Stimulated activated CD8-positive, alpha-beta memory T cell treated with anti-CD3 and anti-CD28 coated beads, Interleukin-7, amount 100 ng/mL, for 24 hours (primary cell): ENCODE measurements around the gene CLPTM1L.
"Not testable (repeated sequence)": the region's sequence is repeated elsewhere in the genome, so short reads cannot be mapped to it uniquely, and the experiment has no call there.

Source experiments
- DNase-seq: peaks from one replicate; pipeline ENCODE4 v3.0.0-alpha.2; 2020; ENCODE audit warnings: low read depth

CLPTM1L gene

DNA sequence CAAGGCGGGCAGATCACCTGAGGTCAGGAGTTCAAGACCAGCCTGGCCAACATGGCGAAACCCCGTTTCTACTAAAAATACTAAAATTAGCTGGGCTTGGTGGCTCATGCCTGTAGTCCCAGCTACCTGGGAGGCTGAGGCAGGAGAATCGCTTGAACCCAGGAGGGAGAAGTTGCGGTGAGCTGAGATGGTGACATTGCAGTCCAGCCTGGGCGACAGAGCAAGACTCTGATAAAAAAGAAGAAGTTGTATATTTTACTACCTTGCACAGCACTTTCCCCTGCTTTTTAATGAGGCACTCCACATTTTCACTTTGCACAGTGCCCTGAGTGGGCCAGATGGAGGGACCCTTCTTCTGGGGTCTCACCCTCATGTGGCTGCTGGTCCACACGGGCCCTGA, 15.5 kb upstream of the CLPTM1L start:
- DNase-seq = not testable (repeated sequence)

DNA sequence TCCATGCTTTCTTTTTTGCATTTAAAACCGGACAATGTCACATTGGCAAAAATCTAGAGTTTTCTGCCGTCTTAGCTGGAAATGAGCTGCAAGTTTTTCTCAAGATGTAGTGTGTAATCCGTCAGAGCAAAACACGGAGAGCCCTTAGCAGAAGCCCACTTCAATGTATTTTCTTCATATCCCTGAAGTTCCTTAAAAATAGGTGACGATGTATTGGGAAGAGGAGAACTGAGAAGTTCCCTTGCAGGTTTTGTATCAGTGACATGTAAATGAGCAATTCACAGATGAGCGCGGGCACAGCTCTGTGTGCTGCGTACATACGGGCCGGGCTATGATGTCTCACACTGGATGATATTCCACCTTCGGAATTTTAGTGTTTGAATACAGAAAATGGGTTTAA, 14.8 kb upstream of the CLPTM1L start:
- DNase-seq = no peak

DNA sequence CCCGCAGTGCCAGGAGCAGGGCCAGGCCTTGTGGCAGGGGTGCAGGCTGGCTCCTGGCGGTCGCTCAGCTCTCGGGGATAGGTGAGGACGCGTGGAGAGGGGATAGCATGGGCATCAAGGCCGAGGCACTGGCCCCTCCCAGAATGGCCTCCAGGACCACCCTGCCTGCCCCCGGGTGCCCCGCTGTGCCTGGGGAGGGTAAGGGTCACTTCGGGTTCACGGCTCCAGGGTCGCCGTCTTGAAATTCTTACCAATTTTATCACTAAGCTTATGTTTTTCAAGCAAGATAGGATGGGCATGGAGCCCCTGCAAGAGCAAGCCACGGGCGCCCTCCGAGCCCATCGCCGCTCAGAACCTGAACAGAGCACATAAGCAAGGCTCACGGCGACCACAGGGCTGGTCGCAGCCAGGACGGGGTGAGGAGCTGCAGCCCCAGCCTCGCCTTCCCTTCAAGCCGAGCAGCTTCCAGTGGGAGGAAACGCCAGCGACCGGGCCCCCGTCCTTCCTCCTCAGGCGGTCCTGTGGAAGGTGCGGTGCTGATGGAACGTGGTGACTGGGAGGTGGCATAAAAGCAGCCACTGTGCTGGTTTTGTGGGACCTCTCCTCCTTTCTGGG, 14.2 kb upstream of the CLPTM1L start:
- no peak for DNase-seq

DNA sequence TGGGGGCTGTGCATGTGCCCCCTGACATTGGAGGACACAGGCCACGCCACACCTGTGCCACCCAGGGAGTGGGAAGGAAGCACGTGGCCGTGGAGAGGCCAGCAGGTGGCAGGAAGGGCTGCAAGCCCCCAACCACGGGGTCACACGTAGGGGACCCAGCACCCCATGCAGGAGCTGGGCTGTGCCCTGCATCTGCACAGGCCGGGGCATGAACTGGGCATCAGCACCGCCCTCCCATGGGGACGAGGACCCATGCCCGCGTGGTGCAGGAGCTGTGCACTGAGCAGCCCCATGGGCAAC, 13.8 kb upstream of the CLPTM1L start:
- no peak for DNase-seq

DNA sequence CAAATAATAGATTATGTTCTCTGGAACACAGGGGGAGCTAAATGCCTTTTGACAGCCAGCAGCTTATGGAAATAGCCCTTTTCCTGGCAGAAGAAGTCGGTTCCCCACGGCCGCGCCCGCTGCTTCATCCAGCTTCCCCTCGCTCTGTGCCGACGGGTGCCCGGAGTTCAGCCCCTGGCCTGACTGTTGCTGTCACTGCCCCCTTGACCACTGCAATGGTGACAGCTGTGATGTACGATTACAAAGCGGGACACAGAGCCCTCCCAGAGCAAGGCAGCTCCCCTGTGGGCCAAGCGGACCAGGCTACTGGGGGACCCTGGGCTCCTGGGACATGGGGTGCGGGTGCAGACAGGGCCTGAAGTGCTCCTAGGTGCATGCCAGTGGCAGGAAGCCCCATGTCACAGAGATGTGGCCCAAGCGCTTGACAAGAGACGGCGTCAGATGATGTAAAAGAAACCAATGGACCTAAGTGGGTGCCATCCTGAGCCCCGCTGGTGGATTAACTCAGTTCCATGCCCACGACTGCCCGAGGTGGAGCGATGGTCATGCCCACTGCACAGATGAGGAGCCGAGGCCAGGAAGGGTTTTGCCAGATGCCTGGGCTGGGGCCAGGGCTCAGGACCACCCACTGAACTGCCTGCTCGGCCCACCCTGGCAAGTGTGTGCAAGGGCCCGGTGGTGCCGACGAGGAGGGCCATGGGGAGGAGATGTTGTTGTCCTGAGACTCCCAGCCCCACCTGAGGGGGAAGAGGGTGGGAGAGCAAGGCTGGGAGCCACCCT, 13.2 kb upstream of the CLPTM1L start:
- no peak for DNase-seq

DNA sequence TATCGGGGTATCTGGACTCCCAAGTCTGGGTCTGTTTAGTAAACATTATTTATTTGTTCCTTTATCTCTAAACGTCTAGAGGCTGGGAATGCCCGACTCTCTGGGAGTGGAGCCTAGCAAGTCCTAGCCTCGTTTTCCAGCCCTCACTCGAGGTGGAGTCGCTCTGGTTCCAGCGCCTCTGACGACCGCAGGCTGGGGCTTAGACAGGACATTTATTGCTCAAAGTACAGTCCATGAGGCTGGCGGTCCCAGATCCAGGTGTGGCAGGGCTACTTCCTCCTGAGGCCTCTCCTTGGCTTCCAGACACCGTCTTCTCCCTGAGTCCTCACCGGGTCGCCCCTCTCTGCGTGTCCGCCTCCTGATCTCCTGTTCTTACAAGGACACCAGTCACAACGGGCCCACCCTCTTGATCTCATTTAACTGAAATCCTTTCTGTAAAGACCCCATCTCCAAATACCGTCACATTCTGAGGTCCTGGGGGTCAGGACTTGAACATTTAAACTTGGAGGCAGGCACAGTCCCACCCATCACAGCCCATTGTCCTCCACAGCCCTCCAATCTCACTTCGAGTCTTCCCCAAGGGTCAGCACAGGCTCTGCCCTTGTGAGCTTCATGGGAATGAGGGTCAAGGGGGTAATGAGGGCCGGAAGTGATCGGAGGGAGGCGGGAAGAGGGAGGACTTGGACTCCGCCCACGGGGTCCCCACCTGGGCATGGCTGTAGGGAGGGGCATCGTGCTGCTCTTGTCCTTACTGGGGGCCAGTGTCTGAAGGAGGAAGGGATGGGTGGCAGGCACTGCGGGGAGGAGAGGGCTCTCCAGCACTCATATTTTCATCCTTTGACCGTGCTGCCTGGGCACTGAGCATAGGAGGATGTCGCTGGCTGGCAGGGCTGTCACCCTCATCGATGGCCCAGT, 12.2 kb upstream of the CLPTM1L start:
- no peak for DNase-seq

DNA sequence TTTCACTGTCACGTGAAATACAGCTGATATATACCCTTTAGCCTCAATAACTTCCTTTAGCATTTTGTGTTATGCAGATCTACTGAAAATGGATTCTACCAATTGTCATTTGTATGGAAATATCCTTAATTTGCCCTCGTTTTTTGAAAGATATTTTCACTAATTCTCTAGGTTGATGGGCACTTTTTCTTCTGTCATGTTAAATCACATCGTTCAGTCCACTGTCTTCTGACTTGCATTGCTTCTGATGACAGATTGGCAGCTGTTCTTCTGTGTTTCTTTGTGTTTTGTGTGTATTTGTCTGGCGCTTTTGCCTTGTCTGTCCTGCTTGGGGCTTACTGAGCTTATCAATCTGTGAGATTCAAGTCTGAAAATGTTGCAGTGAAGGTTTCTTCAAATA, 9.7 kb upstream of the CLPTM1L start:
- no peak for DNase-seq

DNA sequence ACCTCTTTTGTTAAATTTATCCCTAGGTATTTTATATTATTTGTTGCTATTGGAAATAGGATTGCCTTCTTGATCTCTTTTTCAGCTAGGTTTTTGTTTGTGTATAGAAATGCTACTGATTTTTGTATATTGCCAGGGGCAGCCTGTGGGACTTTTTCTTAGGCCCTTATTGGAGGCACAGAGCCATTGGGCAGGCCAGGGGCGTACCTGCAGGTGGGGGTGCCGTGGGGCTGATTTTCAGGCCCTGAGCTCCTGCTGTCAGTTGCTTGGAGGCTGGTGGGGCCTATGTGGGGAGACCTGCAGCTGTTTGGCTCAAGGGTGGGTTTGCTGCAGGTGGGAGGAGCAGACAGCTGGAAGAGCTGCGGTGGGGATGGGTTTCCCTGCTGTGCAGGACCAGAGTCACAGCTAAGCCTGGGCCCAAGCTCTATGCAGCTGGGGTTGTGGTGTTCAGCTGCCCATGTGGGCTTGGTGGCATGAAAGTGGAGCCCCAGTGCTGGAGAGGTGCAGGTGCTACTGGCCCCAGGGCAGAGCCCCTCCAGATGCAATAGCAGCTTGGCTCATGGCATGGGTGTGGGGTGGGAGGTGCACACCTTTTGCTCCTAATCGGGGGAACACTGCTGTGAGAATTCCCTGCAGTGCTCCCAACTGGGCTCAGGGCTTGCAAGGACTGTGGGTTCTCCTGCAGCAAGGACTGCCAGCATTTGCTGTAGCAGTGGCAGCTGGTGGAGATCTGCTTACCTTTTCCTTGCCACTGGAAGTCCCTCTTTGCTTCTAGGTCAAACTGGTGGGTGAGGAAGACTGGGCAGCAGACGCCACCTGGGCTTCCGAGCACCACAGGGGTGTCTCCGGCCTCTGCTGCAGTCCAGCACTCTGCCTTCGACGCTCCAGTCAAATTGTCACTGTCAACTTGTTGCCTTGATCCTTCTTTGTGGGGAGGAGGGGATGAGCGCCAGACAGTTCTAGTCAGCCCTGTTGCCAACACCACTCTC, 7.6 kb upstream of the CLPTM1L start:
- no peak for DNase-seq

DNA sequence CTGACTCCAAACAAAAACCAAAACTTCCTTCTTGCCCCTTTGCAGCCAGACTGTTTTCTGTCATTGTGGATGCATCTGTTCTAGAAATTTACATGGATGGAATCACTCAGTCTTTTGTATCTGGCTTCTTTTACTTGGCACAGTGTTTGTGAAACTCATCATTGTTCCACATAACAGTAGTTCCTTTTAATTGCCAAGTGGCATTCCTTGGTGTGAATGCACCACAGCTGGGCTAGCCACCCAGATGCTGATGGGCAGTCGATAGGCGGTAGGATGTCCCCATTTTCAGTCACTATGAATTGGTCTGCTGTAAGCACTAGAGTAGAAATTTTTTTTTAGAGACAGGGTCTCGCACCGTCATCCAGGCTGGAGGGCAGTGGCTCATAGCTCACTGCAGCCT, 6.3 kb upstream of the CLPTM1L start:
- no peak for DNase-seq

DNA sequence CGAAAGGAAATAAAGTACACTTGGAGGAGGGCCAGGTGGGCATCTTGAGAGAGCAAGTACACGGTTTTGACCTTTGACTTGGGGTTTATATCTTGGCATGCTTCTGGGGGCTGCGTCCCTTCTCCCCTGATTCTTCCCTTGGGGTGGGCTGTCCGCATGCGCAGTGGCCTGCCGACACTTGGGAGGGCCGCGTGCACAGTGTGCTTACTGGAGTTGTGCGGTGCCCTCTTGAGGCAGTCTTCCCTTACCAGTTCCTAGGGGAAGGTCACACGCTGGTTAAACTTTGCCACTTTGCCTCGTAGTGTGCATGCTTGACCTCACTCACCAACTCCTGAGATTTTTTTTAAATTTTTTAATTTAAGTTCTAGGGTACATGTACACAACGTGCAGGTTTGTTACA, 4.3 kb upstream of the CLPTM1L start:
- no peak for DNase-seq

DNA sequence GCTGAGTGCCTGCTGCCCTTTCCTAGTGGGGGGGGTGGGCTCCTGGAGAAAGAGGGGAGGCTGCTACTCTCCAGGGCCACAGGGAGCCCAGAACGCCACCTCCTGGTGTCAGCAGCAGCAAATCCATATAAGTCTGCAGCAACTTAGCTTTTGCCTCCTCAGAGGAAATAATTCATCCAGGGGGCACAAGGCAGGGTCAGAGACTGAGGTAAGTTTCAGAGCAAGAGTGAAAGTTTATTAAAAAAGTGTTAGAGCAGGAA, 4.0 kb upstream of the CLPTM1L start:
- no peak for DNase-seq

DNA sequence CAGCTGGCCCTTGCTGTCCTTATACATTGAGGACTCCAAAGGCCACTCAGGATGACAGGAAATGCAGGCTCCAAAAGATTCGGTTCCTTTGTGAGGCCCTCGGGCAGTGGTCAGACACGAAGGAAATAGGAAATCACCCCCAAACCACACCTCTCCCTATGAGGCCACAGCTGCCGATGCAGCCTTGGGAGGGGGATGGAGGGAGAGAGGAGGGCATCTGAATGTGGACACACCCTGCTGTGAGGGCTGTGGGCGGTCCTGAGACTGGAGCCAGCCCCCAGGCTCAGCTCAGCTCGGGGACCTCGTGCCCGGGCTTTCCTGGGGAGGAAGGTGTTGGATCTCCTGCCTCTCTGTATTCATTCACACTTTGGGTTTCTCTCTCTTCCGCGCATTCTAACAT, 2.7 kb upstream of the CLPTM1L start:
- no peak for DNase-seq

DNA sequence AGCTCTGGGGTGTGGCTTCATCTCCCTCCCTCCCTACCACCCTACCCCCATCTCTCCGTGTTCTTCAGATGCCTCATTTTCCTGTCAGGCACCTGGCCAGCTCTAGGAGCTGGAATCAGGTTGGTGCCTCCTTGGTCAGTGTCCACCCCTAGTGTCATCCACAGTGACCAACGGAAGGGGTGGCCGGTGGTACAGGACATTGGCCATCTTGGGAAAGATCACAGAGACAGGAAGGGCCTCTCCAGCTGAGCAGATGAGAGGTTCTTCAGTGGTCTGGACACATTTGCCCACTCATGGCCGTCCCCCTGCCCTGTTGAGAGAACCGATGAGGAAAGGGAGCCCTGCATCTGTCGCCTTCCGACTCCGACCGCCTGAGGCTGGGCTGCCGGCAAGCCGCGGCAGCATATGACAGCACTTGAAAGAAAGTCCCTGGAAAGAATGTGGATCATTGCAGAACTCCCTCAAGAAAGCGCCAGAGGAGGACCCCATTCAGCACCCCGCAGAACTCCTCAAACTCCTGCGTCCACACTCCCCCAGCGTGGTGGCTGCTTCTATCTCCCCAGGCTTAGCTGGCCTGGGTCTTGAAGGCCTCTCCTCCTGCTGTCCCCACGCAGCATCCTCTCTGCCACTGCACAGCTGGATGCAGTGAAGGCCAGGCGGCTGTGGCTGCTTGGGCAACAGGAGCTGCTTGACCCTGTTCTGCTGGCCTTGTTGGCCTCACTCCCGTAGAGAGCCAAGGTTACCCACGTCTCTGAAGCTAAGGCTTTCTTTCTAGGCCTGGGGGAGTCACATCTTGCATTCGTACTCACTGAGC, 1.9 kb upstream of the CLPTM1L start:
- no peak for DNase-seq

DNA sequence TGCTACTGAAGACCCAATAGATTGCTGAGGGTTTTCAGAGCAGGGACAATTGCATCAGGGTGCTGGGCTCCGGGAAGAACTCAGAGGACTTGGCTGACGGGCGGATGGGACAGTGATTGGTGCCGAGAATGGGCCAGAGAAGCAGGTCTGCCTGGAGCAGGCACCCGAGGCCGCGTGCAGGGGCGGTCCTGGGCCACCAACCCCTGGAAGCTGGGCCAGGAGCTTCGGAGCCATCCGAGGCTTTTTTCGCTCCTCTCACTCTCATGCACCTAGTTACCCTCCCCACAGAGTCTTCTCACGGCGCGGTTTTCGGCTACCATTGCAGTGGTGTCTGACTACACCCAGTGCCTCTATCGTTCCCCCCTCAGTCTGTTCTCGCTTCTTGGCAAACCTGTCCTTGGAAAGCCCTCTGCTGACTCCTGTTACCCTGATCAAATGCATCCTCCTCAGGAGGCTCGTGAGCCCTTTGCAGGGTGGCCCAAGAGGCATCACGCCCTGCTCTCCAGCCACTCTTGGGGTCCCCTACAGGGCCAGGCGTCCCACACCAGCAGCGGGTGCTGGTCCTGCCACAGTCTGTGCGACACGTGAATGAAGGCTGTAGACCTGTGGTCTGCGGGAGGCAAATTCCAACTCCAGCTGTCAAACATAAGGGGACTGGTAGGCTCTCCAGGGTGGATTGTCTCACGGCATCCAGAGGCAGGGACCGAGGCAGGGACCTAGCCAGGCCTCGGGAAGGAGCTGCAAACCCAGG, 1.2 kb upstream of the CLPTM1L start:
- DNase-seq = no peak

DNA sequence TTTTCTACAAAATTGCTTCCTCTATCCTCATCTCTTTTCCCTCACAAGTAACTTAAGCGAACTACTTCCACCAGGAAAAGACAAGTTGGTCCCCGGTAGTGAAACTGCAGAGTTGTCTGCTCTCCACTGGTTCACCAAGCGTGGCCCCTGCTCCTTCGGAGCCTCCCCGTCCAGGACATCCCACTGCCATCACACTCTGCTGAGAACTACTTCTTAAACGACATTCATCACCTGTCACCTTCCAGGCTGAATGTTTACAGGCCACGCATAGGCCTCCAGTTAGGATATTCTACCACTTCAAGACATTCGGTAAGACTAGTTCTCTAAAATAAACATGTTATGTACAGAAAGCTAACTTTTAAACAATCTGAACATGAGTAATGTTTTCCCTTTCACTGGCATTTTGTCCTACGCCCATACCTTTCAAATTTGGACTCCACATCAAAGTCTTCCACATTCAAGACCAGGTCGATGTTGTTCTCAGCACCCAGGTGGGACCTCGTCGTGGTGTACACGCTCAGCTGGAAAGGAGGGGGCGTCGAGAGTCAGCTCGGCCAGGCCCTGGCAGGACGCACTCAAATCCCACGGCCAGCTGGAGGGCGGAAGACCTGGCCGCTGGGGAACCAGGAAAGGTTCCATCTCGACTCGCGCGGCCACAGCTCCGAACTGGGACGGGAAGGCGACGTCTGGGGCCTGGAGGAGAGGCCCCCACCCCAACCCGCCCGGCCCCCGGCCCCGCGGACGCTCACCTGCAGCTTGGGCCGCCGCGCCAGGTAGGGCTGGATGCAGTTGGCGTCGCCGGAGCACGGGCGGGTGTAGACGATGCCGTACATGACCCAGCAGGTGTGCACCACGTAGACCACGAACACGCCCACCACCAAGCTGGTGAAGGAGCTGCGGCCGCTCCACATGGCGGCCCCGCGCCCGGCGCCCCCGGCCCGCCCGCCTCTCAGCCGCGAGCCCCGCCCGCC, 683 bp downstream of the CLPTM1L start:
- DNase-seq = no peak

DNA sequence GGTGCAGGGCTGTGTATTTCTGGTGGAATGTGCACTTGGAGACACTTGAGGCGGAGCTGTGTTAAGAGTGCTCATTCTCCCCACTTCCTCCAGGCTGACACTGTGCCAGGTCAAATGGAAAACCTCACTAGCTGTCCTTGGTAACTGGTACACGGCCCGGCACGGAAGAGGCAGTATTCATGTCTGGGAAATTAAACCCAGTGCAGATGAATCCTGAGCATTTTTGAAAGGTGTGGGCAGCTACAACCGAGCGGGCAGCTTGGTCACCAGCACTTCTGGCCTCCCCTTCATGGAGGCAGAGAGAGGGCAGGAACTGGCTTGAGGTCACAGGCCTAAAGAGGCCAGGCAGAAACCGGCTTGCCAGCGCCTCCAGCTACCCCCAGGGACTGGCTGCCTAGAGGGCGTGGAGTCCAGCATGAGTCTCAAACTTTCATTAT, 1.6 kb downstream of the CLPTM1L start:
- DNase-seq = no peak

DNA sequence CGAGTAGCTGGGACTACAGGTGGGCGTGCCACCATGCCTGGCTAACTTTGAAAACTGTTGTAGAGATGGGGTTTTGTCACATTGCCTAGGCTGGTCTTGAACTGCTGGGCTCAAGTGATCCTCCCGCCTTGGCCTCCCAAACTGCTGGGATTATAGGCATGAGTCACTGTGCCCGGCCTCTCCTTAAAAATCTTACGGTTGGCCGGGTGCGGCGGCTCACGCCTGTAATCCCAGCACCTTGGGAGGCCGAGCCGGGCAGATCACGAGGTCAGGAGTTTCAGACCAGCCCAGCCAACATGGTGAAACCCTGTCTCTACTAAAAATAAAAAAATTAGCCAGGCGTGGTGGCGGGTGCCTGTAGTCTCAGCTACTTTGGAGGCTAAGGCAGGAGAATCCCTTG, 2.2 kb downstream of the CLPTM1L start:
- DNase-seq = not testable (repeated sequence)

DNA sequence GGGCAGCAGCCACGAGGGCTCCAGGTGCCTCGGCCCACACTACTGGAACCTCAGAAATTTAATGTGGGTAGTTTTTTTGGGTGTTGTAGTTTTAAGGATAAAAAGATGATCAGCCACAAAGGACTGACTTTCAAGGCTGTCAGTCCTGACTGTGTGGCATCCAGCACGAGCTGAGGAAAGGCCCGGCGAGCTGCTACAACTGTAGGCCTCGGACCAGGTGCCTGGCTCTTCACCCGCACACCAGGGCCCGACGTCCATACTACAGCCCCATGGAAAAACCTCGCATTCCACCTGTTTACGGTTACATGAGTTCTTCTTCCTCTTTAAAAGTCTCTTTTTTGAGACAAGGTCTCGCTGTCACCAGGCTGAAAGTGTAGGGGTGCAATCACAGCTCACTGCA, 2.6 kb downstream of the CLPTM1L start:
- no peak for DNase-seq

DNA sequence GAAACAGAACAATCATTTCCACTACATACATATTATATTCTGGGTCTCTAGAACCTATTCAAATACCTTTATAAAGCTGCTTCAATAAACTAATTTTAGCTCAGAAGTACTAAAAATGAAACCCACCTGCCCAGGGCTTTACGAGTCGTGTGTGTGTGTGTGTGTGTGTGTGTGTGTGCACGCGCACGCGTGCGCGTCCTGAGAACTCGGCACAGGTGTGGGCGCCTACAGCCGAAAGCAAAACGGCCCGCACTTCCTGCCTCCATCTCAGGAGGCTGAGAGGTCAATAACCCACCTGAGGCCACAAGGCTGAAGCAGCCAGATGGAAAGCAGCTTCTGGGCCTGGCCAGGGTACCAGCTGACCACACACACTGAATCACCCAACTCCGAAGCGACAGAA, 3.0 kb downstream of the CLPTM1L start:
- no peak for DNase-seq
